Measurements from ENCODE around the gene DHX35.
A peak's percentile ranks its signal among the peaks of the same experiment; 100 is the strongest.

DHX35 gene

GRCh38 chr20:39032997-39033396 is 70.9 kb downstream of the DHX35 start:
- DNase-seq = no peak

GRCh38 chr20:39036011-39036410 is 73.9 kb downstream of the DHX35 start:
- no peak for DNase-seq

- DNase-seq = no peak
Observed at GRCh38 chr20:39036851-39037250, 74.7 kb downstream of the DHX35 start.

DNA sequence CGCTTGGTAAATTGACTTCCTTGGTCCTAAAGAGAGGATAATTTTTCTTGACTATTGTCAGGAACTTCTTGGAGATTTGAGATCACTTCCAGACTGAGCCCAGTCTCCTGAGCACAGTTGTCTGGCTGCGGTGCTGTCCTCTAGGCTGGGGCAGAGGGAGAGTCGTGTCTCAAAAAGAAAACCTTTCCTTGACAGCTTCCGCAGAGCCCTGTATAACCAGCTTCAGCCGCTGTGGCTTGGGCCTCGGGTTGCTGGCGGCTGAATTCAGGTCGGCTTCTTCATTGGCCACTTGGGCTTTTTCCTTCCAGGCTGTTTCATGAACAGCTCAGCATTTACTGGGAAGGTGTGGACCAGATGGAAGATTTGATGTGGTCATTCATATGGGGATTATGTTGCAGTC is 75.9 kb downstream of the DHX35 start:
- no peak for DNase-seq

DNA sequence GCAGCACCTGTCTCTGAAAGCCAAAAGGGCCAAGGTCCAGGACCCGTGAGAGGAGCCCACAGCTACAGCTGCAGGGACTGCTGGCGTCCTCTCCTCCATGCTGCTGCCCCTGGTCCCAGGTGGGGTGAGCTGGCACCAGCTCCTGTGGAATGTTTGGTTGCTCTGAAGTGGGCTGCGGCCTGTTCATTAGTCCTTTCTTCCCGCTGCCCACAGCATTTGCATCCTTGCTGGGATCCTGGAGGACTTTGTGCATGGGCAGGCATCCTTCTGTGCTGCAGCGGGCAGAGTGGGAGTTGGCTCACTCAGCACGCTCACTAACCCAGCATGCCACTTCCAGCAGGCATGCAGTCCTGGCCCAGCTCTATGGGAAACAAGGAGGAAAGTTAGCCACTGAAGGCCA is 76.4 kb downstream of the DHX35 start:
- no peak for DNase-seq

DNA sequence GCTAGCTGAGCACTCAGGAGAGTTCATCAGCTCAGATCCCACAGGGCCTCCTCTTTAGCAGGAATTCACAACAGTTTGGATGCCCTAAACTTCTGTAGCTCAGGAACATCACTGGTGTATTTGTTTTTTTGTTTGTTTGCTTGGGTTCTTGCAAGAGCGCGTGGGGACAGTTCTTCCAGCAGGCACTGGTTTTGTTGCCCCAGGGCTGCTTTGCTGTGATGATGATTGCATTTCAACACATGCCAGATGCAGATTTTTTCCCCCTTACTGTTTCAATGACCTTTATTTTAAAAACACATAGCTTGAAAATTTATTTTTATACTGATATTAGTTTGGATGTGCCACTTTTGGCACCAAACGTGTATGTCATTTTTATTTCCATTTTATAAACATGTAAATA is 77.1 kb downstream of the DHX35 start:
- no peak for DNase-seq

- DNase-seq = no peak
Observed at GRCh38 chr20:39040116-39040515, 78.0 kb downstream of the DHX35 start.

GRCh38 chr20:39041067-39041466 is 78.9 kb downstream of the DHX35 start:
- DNase-seq = no peak

GRCh38 chr20:39042279-39043150 is 80.4 kb downstream of the DHX35 start:
- no peak for DNase-seq

DNA sequence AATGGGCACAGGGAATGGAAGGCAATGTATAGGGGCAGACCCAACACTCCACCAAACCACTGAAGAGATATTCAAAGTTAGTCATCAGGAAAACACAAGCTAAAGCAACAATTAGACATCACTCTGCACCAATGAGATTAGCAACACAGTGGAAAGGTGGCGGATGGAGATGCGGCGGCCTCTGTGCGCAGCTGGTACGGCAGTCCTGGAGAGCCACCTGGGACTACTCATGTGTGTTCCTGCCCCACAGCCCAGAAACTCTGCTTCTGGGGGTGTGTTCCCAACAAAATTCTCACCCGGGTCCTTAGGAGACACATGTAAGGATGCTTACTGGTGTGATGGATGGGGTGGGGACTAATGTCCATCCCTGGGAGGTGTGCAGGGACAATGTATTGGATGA is 82.4 kb downstream of the DHX35 start:
- DNase-seq = no peak

GRCh38 chr20:39045676-39046075 is 83.5 kb downstream of the DHX35 start:
- no peak for DNase-seq

DNA sequence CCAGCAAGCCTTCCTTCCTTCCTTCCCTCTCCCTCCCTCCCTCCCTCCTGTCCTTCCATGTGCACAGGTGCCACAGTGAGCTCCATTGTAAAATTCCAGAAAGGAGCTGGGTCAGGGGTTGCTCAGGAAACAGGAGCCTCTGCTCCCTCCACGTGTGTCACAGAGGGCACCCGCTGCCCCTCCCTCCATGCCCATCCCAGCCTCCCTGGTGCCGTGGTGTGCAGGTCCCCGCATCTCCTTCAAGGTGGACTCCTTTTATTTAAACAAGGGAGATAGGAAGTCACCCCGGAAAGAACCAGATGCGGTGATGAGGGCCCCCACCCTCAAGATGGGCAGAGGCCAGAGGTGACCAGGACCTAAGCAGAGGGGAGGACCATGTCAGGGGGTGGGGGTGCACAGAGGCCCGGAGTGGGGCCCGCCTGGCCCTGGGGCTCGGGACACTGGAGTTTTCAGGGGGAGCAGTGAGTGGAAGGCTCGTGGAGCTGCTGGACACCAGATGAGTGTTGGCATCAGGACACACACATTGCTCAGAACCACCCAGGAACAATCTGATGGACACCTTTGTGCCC is 85.4 kb downstream of the DHX35 start:
- no peak for DNase-seq

DNA sequence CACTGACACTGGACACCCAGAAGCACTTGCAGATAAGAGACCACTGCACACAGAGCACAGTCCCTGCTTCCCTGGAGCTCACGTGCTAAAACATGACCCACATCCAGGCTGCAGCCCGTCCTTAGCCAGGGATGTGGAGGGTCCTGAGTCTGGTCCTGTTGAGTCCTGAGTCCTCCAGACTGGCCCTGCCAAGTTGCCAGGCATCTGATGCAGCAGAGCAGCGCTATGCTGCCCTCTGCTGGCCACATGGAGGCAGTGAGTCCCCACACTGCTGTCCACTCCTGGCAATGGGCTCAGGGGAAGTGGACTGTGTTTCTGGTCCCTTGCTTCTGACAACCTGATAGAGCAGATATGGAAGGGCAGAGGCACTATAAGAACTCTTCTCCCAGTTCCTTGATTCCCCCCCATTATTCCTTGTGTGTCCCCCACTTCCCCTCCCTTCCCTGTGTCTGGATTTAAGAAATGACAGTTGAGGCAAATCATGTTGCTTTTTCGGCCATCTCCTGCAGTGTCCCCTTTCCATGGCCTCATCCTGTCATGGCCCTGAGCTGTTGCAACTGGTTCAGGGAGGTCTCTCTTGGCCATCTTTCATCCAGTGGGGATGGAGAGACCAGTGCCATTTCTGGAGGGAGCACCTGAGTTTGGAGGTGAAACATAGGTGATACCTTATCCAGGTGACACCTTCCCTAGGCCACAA is 86.0 kb downstream of the DHX35 start:
- peak; percentile 42 for DNase-seq

GRCh38 chr20:39049148-39049547 is 87.0 kb downstream of the DHX35 start:
- no peak for DNase-seq

DNA sequence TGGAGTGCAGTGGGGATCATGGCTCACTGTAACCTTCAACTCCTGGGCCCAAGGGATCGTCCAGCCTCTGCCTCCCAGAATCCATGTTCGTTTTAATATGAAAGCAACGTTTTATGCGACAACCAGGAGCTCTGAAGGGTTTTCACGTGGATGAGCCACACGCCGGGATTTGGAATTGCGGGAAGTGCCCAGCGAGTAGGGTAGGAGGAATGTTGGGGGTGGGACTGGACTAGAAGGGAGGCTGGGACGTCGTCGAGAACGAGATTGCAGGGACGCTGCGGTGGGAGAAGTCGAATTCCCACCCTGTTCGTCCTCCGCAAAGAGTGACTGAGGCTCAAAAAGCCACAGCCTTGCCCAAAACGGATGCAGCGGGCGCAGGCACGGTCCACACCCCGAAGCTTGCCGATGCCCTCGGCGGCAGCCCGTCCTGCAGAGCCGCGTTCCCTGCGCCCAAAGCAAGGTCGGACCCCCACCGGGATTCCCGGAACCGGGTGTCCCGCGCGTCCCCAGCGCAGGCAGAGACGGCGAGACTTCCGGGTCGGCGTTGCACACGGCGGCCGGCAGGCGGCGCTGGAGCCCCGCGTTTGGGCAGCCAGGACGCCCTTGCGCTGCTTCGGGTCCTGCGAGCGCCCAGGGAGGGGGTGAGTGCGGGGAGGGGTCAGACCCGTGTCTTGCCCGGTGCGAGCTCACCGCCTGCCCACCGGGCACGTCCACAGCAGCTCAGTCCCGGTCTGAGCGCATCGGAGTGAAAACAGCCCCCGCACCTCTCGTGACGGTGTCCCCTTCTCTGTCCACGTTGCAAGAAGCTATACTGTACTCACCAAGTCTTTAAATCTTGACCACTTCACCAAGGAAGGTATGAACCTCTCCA is 87.8 kb downstream of the DHX35 start:
- peak; percentile 42 for DNase-seq

DNA sequence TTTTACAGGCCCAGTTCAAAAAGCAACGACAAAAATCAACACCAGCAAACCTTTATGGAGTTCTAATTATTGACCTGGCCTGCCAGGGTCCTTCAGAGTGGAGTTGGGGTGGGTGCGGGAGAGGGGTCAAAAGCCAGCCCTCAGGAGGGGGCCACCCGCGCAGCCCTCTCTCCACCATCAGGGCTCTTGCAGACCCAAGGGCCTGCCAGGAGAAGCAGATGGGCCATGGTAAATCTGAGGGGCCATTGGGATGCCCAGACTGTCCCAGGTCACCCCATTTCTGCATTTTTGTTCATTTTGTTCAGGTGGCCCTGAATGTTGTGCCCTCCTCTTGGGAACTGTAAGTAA is 88.4 kb downstream of the DHX35 start:
- DNase-seq = no peak

GRCh38 chr20:39052676-39053075 is 90.5 kb downstream of the DHX35 start:
- no peak for DNase-seq

DNA sequence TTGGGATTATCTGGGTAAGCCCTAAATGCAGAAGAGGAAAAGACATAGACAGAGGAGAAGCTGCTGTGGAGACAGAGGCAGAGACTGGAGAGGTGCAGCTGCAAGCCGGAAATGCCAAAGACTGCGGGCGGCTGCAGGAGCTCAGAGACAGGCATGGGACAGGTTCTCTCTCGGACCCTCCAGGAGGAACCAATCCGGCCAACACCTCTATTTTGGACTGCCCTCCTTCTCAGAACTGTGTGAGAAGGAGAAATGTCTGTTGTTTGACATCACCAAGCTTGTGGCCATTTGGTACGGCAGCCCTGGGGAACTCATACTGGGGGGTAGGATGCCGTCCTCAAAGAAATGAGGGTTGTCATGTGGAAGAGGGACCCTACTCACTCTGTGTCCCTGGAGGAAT is 95.0 kb downstream of the DHX35 start:
- DNase-seq = no peak

- DNase-seq = no peak
Observed at GRCh38 chr20:39057911-39058310, 95.8 kb downstream of the DHX35 start.

- no peak for DNase-seq
Observed at GRCh38 chr20:39059036-39059435, 96.9 kb downstream of the DHX35 start.

DNA sequence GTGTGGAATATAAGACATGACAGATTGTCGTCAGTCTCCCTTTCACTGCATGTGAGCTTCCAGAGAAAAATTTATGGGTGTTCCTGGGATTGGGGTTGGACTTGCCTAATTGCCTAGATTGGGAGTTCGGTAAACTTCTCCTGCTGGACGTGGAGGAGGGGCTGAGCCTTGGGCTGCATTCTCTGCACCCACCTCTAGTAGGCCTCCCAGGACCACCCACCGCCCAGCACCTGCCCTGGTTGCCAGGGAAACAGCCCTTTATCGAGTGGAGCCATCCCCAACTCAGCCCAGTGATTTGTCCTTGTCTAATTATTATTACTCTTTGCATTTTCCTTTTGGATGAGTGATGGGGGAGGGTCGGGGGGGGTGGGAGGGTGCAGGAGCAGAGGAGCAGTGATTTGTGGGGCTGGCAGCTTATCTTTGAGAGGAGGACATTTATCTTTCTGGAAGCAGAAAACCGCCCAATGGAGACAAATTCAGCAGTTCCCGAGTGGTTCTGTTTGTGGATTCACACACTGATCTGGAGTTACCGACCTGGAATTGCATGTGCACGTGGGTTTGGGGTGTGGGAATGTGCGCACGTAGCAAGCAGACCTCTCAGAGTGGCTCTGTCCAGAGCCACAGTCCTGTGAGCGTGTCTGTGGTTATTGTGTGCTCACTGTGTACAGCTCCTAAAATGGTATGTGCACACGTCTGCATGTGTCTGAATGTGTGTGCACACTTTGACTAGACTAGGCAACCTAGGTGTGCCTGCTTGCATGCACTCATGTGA is 104.5 kb downstream of the DHX35 start:
- DNase-seq = no peak

- DNase-seq = no peak
Observed at GRCh38 chr20:39067526-39068216, 105.5 kb downstream of the DHX35 start.

Measured in kidney glomerular epithelial cell (primary cell).